Measurements from ENCODE around the gene TENM3.

Gene TENM3

DNA sequence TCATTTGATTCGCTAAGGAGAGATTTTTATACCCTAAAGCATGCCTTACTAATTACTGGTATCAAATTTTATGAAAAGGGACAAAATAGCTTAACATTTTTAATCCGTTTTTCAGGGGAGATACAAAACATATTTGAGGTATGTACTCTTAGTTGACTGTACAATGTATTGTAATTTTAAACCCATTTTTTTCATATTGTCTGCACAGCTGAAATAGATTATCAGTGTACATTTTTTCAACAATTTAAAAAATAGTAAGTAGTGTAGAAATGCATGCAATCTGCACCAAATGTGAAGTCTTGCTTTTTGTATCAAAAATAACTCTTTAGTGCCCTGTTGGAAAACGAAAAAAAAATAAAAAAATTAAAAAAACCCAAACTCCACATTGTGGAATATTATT is 82.2 kb downstream of the TENM3 start:
- no peak for DNase-seq (ENCODE audit: extremely low read depth, low read depth)
- TF ChIP-seq, protein P1, sequence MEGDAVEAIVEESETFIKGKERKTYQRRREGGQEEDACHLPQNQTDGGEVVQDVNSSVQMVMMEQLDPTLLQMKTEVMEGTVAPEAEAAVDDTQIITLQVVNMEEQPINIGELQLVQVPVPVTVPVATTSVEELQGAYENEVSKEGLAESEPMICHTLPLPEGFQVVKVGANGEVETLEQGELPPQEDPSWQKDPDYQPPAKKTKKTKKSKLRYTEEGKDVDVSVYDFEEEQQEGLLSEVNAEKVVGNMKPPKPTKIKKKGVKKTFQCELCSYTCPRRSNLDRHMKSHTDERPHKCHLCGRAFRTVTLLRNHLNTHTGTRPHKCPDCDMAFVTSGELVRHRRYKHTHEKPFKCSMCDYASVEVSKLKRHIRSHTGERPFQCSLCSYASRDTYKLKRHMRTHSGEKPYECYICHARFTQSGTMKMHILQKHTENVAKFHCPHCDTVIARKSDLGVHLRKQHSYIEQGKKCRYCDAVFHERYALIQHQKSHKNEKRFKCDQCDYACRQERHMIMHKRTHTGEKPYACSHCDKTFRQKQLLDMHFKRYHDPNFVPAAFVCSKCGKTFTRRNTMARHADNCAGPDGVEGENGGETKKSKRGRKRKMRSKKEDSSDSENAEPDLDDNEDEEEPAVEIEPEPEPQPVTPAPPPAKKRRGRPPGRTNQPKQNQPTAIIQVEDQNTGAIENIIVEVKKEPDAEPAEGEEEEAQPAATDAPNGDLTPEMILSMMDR (IDR thresholded peaks at IDR 0.05; ENCODE audit: low read depth, low read length, missing control alignments), result no peak
- no peak overlapping the region for H3K4me3 ChIP-seq (replicated peaks; ENCODE audit: low read depth, low read length)

DNA sequence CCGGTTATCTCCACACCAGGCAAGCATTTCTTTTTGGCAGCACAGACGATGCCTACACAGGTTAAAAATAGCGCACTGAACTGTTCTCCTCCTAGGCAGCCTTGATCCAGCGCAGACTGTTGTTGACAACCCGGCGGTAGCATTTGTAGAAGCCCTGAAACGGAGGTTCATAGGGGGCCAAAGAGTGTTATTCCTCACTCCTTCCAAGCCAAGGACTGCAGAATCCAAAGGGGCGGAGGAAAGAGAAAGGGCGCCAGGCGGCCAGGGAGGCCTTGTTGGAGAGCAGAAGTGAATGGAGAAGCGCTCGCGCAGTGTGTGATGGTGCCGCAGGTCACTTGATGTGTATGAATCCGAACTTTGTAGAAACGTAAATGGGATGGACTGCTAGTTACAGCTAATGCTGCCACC is 82.7 kb downstream of the TENM3 start:
- TF ChIP-seq, protein P1 (IDR thresholded peaks at IDR 0.05; ENCODE audit: low read depth, low read length, missing control alignments), result no peak
- DNase-seq (ENCODE audit: extremely low read depth, low read depth), result no peak
- no peak overlapping the region for H3K4me3 ChIP-seq (replicated peaks; ENCODE audit: low read depth, low read length)

DNA sequence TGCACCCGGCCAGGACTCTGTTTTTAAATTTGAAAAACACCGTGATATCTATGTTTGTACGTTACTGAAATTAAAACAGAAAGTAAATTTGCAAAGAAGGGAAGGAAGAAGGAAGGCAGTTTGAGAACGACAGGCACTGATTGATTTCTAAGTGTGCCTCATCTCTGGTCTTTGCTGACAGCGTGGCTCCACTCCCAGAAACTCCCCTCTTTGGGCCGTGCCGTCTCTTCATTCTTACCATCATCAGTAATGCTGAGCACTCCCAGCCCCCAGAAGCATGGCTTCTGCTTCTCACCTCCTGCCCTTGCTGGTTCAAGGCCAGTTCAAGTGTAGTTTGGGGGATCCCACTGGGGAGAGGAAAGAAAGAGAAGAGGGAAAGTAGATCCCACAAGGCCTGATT is 85.3 kb downstream of the TENM3 start:
- no peak for DNase-seq (ENCODE audit: extremely low read depth, low read depth)
- H3K4me3 ChIP-seq (replicated peaks; ENCODE audit: low read depth, low read length), result no peak overlapping the region
- TF ChIP-seq, protein P1 (IDR thresholded peaks at IDR 0.05; ENCODE audit: low read depth, low read length, missing control alignments), result no peak

DNA sequence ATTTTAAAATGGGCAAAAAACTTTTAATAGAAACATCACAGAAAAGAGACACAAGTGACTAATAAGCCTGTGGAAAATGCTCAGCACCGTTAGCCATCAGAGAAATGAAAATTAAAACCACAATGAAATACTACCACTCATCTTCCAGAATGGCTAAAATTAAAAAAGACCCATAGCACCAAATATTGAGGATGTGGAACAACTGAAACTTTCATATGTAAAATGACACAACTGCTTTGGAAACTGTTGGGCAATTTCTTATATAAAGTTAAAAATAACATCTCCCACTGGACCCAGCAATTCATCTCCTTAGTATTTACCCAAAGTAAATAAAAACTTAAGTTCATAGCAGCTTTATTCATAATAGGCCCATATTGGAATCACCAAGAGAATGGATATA is 94.2 kb downstream of the TENM3 start:
- TF ChIP-seq, protein P1 (IDR thresholded peaks at IDR 0.05; ENCODE audit: low read depth, low read length, missing control alignments), result no peak
- DNase-seq (ENCODE audit: extremely low read depth, low read depth), result no peak

DNA sequence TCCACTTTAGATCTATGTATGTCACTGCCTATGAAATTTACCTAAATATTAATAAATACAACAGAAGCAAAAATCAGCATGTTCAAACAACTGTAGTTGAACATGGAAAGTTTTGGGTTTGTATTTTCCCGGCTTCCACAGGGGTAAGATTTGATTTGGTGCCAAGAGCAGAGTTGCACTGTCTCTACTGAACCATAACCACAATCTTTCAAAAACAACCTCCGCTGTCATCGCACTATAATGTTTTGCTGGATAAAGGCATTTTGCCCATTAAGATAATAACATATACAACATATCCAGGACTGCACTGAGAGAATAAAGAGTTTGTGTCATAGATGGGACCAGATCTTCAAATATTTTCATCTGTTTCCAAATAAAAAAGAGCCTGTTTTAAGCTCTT is 94.9 kb downstream of the TENM3 start:
- H3K4me3 ChIP-seq (replicated peaks; ENCODE audit: low read depth, low read length), result no peak overlapping the region
- TF ChIP-seq, protein P1 (IDR thresholded peaks at IDR 0.05; ENCODE audit: low read depth, low read length, missing control alignments), result no peak
- DNase-seq (ENCODE audit: extremely low read depth, low read depth), result no peak

More for the DNA sequence above, 94.2 kb downstream of the TENM3 start:
- no peak overlapping the region for H3K4me3 ChIP-seq (replicated peaks; ENCODE audit: low read depth, low read length)

DNA sequence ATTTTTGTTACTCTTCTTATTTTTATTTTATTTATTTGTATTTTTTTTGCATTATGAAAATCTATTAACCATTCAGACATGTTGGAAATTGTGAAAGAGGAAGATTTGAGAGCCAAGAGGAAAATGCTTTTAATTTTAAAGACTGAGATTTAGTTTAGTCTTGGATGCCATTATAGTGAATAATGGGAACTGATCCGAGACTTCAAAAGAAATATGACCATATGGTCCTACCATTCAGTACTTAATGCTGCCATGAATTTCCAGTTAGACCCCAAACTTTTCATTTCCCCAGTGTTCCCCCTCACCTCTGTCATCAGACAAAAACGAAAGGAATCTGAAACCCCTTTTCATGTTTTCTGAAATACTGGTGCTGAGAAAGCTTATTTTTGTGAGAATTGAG is 95.5 kb downstream of the TENM3 start:
- DNase-seq (ENCODE audit: extremely low read depth, low read depth), result no peak
- TF ChIP-seq, protein P1 (IDR thresholded peaks at IDR 0.05; ENCODE audit: low read depth, low read length, missing control alignments), result no peak

DNA sequence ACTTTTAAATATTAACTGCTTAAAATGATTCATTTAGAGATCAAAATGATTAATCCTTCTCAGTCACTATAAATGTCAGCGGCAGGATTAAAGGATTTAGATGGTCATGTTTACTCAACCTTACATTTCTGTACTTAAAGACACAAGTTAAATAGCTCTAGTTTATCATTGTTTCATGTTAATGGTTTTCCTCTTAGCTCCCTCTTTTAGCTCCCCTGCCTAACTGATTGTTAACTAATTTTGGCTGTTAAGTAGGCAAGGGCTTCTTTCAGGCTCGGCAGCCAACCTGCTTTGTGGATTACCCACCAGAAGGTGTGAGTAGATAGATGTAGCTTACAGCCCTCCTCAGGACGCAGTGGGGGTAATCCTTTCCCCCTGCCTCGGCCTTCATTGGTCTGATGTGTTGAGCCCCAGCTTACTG is 96.0 kb downstream of the TENM3 start:
- TF ChIP-seq, protein P1 (IDR thresholded peaks at IDR 0.05; ENCODE audit: low read depth, low read length, missing control alignments), result no peak
- H3K4me3 ChIP-seq (replicated peaks; ENCODE audit: low read depth, low read length), result no peak overlapping the region
- no peak for DNase-seq (ENCODE audit: extremely low read depth, low read depth)

More for the DNA sequence above, 95.5 kb downstream of the TENM3 start:
- no peak overlapping the region for H3K4me3 ChIP-seq (replicated peaks; ENCODE audit: low read depth, low read length)

Data from HFF-Myc (cell line).